ENCODE measurements around the gene USP9X.
"Not testable (repeated sequence)": the region's sequence is repeated elsewhere in the genome, so short reads cannot be mapped to it uniquely, and the experiment has no call there.

Gene USP9X

GRCh38 chrX:41148553-41148952 lies 63.3 kb downstream of the USP9X start:
- Histone ChIP-seq H3K27ac (replicated peaks) (no peak overlapping the region), H3K4me3 (replicated peaks; ENCODE audit: insufficient read depth, low read length) (no peak overlapping the region), H3K27me3 (ENCODE audit: insufficient read depth, poor library complexity, severe bottlenecking) (no peaks in the 10 kb centered on the region)
- no peak for DNase-seq (ENCODE audit: low read depth in 1 of 2, low spot score in 1 of 2)
- TF ChIP-seq POLR2AphosphoS5 (IDR thresholded peaks at IDR 0.05; ENCODE audit: low read depth) (no peak), SPI1 (IDR thresholded peaks at IDR 0.05; ENCODE audit: borderline replicate concordance, low read depth) (no peak), REST (IDR thresholded peaks at IDR 0.05; ENCODE audit: insufficient replicate concordance, low read depth) (no peak), GABPA (IDR thresholded peaks at IDR 0.05; ENCODE audit: low read depth) (no peak)
- TF ChIP-seq, protein P1, sequence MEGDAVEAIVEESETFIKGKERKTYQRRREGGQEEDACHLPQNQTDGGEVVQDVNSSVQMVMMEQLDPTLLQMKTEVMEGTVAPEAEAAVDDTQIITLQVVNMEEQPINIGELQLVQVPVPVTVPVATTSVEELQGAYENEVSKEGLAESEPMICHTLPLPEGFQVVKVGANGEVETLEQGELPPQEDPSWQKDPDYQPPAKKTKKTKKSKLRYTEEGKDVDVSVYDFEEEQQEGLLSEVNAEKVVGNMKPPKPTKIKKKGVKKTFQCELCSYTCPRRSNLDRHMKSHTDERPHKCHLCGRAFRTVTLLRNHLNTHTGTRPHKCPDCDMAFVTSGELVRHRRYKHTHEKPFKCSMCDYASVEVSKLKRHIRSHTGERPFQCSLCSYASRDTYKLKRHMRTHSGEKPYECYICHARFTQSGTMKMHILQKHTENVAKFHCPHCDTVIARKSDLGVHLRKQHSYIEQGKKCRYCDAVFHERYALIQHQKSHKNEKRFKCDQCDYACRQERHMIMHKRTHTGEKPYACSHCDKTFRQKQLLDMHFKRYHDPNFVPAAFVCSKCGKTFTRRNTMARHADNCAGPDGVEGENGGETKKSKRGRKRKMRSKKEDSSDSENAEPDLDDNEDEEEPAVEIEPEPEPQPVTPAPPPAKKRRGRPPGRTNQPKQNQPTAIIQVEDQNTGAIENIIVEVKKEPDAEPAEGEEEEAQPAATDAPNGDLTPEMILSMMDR (IDR thresholded peaks at IDR 0.05; ENCODE audit: insufficient read depth, low read length) = no peak

- no peak for DNase-seq (ENCODE audit: low read depth in 1 of 2, low spot score in 1 of 2)
- Histone ChIP-seq H3K27me3 (ENCODE audit: insufficient read depth, poor library complexity, severe bottlenecking) (no peaks in the 10 kb centered on the region), H3K27ac (replicated peaks) (no peak overlapping the region), H3K4me3 (replicated peaks; ENCODE audit: insufficient read depth, low read length) (no peak overlapping the region)
- TF ChIP-seq REST (IDR thresholded peaks at IDR 0.05; ENCODE audit: insufficient replicate concordance, low read depth) (no peak), SPI1 (IDR thresholded peaks at IDR 0.05; ENCODE audit: borderline replicate concordance, low read depth) (no peak), POLR2AphosphoS5 (IDR thresholded peaks at IDR 0.05; ENCODE audit: low read depth) (no peak), GABPA (IDR thresholded peaks at IDR 0.05; ENCODE audit: low read depth) (no peak)
- TF ChIP-seq, protein P1 (IDR thresholded peaks at IDR 0.05; ENCODE audit: insufficient read depth, low read length) = no peak
Observed at GRCh38 chrX:41150043-41150442, 64.8 kb downstream of the USP9X start.

DNA sequence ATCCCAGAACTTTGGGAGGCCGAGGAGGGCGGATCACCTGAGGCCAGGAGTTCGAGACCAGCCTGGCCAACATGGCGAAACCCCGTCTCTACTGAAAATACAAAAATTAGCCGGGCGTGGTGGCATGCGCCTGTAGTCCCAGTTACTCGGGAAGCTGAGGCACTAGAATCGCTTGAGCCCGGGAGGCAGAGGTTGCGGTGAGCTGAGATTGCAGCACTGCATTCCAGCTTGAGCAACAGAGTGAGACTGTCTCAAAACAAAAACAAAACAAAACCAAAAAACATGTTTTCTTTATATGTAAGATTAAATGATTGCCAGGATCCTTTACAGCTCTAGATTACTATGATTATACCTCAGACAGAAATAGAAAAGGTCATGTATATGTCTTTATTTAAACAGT lies 66.5 kb downstream of the USP9X start:
- DNase-seq (ENCODE audit: low read depth in 1 of 2, low spot score in 1 of 2); H3K4me3 ChIP-seq (replicated peaks; ENCODE audit: insufficient read depth, low read length); H3K27me3 ChIP-seq (ENCODE audit: insufficient read depth, poor library complexity, severe bottlenecking); H3K27ac ChIP-seq (replicated peaks): not testable (repeated sequence)

DNA sequence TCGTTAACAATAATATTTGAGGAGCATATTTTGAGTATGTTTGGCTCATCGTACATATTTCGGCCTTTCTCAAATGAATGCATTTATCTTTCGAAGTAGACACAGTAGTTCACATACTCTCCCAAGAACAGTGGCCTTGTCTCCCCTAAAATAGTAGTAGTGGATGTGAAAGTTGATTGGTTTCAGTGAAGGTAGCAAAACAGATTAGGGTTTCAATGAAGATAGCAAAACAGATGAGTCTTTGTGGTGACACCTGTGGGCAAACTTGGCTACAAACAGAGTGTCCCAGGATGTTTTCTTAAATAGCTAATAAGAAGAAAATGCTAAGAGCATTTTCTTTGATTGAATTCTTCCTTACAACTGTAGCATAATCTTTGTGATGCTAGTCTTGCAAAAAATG lies 67.0 kb downstream of the USP9X start:
- TF ChIP-seq GABPA (IDR thresholded peaks at IDR 0.05; ENCODE audit: low read depth) = no peak
- TF ChIP-seq, protein P1 (IDR thresholded peaks at IDR 0.05; ENCODE audit: insufficient read depth, low read length) = no peak
- TF ChIP-seq REST (IDR thresholded peaks at IDR 0.05; ENCODE audit: insufficient replicate concordance, low read depth) = no peak
- TF ChIP-seq SPI1 (IDR thresholded peaks at IDR 0.05; ENCODE audit: borderline replicate concordance, low read depth) = no peak
- TF ChIP-seq POLR2AphosphoS5 (IDR thresholded peaks at IDR 0.05; ENCODE audit: low read depth) = no peak
- Histone ChIP-seq H3K4me3 (replicated peaks; ENCODE audit: insufficient read depth, low read length) (no peak overlapping the region), H3K27ac (replicated peaks) (no peak overlapping the region), H3K27me3 (ENCODE audit: insufficient read depth, poor library complexity, severe bottlenecking) (no peaks in the 10 kb centered on the region)
- DNase-seq (ENCODE audit: low read depth in 1 of 2, low spot score in 1 of 2) = no peak

Data from HL-60 (cell line).